Smooth muscle cell of bladder (primary cell): Measurements from ENCODE around the gene LRP3. TPM values are rescaled to one million over a fixed set of nuclear protein-coding genes. Genes with fewer than 3 reads are reported as not detected.

Experiments used
- total RNA-seq: library from RNA; depleted of rRNA; stranded (reverse); fragments of >200 nt; gene quantifications from 2 replicates; pipeline ENCODE4 v1.2.3, GENCODE V29; 2014

Gene LRP3, protein sequence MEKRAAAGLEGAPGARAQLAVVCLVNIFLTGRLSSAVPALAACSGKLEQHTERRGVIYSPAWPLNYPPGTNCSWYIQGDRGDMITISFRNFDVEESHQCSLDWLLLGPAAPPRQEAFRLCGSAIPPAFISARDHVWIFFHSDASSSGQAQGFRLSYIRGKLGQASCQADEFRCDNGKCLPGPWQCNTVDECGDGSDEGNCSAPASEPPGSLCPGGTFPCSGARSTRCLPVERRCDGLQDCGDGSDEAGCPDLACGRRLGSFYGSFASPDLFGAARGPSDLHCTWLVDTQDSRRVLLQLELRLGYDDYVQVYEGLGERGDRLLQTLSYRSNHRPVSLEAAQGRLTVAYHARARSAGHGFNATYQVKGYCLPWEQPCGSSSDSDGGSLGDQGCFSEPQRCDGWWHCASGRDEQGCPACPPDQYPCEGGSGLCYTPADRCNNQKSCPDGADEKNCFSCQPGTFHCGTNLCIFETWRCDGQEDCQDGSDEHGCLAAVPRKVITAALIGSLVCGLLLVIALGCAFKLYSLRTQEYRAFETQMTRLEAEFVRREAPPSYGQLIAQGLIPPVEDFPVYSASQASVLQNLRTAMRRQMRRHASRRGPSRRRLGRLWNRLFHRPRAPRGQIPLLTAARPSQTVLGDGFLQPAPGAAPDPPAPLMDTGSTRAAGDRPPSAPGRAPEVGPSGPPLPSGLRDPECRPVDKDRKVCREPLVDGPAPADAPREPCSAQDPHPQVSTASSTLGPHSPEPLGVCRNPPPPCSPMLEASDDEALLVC
- total RNA-seq, result 24.0 and 28.8 TPM in 2 replicates

DNA sequence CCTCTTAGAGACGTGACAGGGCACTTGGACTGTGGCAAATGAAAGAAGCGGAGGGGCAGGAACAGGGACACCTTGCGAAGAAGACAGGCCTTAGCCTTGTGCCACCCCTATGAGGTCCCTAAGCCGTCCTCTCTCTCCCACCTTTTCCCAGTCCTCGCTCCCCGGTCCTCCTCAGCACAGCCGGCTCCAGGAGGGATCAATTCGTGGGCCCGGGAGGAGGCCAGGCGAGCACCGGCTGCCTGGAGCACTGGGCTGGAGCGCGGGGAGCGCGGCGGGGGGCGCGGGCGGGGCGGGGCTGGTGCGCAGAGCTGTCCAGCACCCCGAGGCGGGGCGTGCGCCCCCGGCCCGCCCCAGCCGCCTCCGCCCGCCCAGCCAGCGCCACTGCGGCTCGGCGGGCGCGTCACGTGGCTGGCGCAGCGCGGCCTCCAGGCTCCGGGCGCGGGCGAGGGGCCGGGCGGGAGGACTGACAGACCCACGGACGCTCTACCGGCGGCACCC is at the start of gene LRP3:
Gene LRP3 (plus strand): TSS at position 466 of the 498 bp plus-strand sequence. CDS start 456 bp downstream, outside the sequence.

DNA sequence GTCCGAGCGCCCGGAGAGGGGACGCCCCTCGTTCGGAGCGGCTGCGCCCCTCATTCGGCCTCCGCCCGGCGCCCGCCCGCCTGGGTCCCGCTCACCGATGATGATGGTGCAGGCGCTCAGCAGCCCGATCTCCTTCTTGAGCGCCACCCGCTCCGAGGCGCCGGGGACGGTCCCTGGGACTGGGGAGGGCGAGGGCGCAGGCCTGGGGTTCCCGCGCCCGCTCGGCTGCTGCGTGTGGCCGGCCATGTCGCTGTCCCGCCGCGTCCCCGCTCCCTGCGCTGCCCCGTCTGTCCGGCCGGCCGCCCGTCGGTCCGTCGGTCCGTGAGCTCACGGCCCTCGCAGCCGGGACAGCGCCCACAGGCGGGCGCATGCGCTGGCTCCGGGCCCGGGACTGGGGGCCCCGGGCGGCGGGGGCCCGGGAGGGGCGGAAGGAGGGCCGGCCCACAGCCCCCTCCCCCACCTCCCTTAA is 31.4 kb downstream of the LRP3 start, which contains the start of gene SLC7A10:
Gene SLC7A10 (minus strand): TSS at position 393 of the 469 bp plus-strand sequence. CDS start 147 bp downstream, at position 246.

Other genes with a start within 250 kb of the LRP3 start
- gene CEP89, start 222.4 kb upstream of the LRP3 start, total RNA-seq, result 5.1 and 7.5 TPM in 2 replicates
- 0.85 and 0.92 TPM in 2 replicates for gene FAAP24, start 222.1 kb upstream of the LRP3 start, total RNA-seq
- 2.2 and 3.1 TPM in 2 replicates for gene RHPN2, start 129.4 kb upstream of the LRP3 start, total RNA-seq
- gene GPATCH1, start 113.1 kb upstream of the LRP3 start, total RNA-seq, result 5.3 and 8.3 TPM in 2 replicates
- not detected in 2 replicates for gene WDR88, start 62.2 kb upstream of the LRP3 start, total RNA-seq
- gene SLC7A10, start 31.5 kb downstream of the LRP3 start, total RNA-seq, result not detected in 2 replicates
- gene CEBPA, start 108.2 kb downstream of the LRP3 start, total RNA-seq, result 0.57 and 0.65 TPM in 2 replicates
- gene CEBPG, start 179.4 kb downstream of the LRP3 start, total RNA-seq, result 18.7 and 34.7 TPM in 2 replicates